GM20000 (cell line): ENCODE measurements around the gene PCDHGA3.
"Not testable (repeated sequence)": the region's sequence is repeated elsewhere in the genome, so short reads cannot be mapped to it uniquely, and the experiment has no call there.

Experiments
- DNase-seq: peaks from one replicate; pipeline ENCODE4 v3.0.0; 2012; ENCODE audit warnings: low spot score
- CTCF ChIP-seq: IDR thresholded peaks from 2 replicates; pipeline ENCODE4 v1.5.1; 2012; ENCODE audit warnings: mild to moderate bottlenecking, control low read depth; ENCODE audit errors: extremely low read depth, missing control alignments

PCDHGA3 gene

GRCh38 chr5:141392429-141393198, 49.0 kb downstream of the PCDHGA3 start, which contains the start of gene PCDHGA8:
Gene PCDHGA8, plus strand, starts transcription at chr5:141392633. Its CDS starts 181 bp downstream, at chr5:141392814.
- no peak for DNase-seq
- TF ChIP-seq CTCF: no peak

GRCh38 chr5:141393267-141393666, 49.6 kb downstream of the PCDHGA3 start:
- no peak for DNase-seq
- no peak for TF ChIP-seq CTCF

GRCh38 chr5:141394401-141395187, 51.0 kb downstream of the PCDHGA3 start:
- not testable (repeated sequence) for DNase-seq
